ENCODE results near the gene TEKT1. TPM values are rescaled to one million over a fixed set of nuclear protein-coding genes. Genes with fewer than 3 reads are reported as not detected.
A peak's percentile ranks its signal among the peaks of the same experiment; 100 is the strongest.
"Not testable (repeated sequence)": the region's sequence is repeated elsewhere in the genome, so short reads cannot be mapped to it uniquely, and the experiment has no call there.

Gene TEKT1
- total RNA-seq (1 to 10 TPM in 1 of 2 donors, not detected in 1; 4.9 TPM), polyA plus RNA-seq (ENCODE audit: insufficient read length in 6 of 6) (10 to 100 TPM in 1 of 6 donors, 1 to 10 TPM in 5; 1.4 to 13.6 (median 7.8) TPM)
- long read RNA-seq, donor 1, transcript TEKT1-201 (8 exons, 3,421 nt): major isoform, 8 of 8 reads
- long read RNA-seq, donor 1, partial matches to known transcripts: 0 of 8 reads
- long read RNA-seq, donor 1, other reads (novel, unspliced or antisense): 0 of 8 reads
- long read RNA-seq, donor 2, partial matches to known transcripts: 0 of 1 reads
- long read RNA-seq, donor 2, other reads (novel, unspliced or antisense): 0 of 1 reads
- long read RNA-seq, donor 3: 0 reads
- long read RNA-seq, donor 4, partial matches to known transcripts: 1 of 1 reads
- long read RNA-seq, donor 4, other reads (novel, unspliced or antisense): 0 of 1 reads
- long read RNA-seq, donor 5, partial matches to known transcripts: 0 of 4 reads
- long read RNA-seq, donor 5, other reads (novel, unspliced or antisense): 0 of 4 reads
- long read RNA-seq, donor 6, partial matches to known transcripts: 0 of 1 reads
- long read RNA-seq, donor 6, other reads (novel, unspliced or antisense): 0 of 1 reads
- long read RNA-seq, donor 7, partial matches to known transcripts: 0 of 3 reads
- long read RNA-seq, donor 7, other reads (novel, unspliced or antisense): 0 of 3 reads
- long read RNA-seq, donor 8, partial matches to known transcripts: 0 of 2 reads
- long read RNA-seq, donor 8, other reads (novel, unspliced or antisense): 0 of 2 reads
- long read RNA-seq, donor 9: 0 reads
- long read RNA-seq, donor 10, transcript TEKT1-201 (8 exons, 3,421 nt): major isoform, 11 of 19 reads
- long read RNA-seq, donor 10, partial matches to known transcripts: 2 of 19 reads
- long read RNA-seq, donor 10, other reads (novel, unspliced or antisense): 6 of 19 reads
- long read RNA-seq, donor 11: 0 reads
- long read RNA-seq, donor 12, partial matches to known transcripts: 0 of 3 reads
- long read RNA-seq, donor 12, other reads (novel, unspliced or antisense): 0 of 3 reads

DNA sequence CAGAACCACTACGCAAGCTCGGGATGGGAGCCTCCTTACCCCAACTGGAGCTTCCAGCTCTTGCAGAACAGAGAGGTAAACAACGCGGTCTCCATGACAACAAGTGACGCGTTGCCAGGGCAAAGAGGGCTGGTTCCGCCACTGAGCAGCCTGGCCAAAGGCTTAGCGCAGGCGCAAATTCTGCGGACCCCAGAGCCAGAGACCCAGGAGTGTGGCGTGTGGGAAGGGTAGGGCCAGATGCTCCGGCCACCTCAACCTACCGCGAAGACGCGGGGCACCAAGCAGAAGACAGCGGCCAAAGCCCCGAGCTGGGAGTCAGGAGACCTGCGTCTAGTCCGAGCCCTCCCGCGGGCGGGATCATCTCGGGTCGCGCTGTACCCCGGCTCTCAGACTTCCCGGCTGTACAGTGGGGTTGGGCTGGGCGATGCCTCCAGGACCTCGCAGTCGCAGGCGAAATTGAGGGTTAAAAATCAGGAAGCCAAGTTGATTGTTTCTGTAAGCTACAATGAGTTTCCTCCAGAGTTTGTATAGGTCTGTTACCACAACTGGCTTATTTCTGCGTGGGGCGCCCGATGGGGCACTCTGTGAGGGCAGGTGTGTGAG lies at the start of gene TEKT1:
Gene TEKT1 (minus strand): TSS at position 69 of the 603 bp plus-strand sequence. CDS start 1,353 bp downstream, outside the sequence.
- Histone ChIP-seq H3K4me3 (peak within 1 kb of the TSS; percentile 17 to 26), H3K9me3 (no peaks in the 10 kb centered on the region), H3K36me3 (no peaks in the 10 kb centered on the region), H3K27me3 (peaks cover 42 to 92% of the 10 kb centered on the region in 2 donors), H3K4me1 (peaks cover 0 to 8% of the 10 kb centered on the region in 2 donors), H3K27ac (no peak within 1 kb of the TSS)
- ATAC-seq: peak; percentile 98
- peak; percentile 76 to 92 (median 86) for DNase-seq
- intact Hi-C loops (cut with DNase I): no loop called here
- TF ChIP-seq, protein P1, sequence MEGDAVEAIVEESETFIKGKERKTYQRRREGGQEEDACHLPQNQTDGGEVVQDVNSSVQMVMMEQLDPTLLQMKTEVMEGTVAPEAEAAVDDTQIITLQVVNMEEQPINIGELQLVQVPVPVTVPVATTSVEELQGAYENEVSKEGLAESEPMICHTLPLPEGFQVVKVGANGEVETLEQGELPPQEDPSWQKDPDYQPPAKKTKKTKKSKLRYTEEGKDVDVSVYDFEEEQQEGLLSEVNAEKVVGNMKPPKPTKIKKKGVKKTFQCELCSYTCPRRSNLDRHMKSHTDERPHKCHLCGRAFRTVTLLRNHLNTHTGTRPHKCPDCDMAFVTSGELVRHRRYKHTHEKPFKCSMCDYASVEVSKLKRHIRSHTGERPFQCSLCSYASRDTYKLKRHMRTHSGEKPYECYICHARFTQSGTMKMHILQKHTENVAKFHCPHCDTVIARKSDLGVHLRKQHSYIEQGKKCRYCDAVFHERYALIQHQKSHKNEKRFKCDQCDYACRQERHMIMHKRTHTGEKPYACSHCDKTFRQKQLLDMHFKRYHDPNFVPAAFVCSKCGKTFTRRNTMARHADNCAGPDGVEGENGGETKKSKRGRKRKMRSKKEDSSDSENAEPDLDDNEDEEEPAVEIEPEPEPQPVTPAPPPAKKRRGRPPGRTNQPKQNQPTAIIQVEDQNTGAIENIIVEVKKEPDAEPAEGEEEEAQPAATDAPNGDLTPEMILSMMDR (IDR thresholded peaks at IDR 0.05): no peak

DNA sequence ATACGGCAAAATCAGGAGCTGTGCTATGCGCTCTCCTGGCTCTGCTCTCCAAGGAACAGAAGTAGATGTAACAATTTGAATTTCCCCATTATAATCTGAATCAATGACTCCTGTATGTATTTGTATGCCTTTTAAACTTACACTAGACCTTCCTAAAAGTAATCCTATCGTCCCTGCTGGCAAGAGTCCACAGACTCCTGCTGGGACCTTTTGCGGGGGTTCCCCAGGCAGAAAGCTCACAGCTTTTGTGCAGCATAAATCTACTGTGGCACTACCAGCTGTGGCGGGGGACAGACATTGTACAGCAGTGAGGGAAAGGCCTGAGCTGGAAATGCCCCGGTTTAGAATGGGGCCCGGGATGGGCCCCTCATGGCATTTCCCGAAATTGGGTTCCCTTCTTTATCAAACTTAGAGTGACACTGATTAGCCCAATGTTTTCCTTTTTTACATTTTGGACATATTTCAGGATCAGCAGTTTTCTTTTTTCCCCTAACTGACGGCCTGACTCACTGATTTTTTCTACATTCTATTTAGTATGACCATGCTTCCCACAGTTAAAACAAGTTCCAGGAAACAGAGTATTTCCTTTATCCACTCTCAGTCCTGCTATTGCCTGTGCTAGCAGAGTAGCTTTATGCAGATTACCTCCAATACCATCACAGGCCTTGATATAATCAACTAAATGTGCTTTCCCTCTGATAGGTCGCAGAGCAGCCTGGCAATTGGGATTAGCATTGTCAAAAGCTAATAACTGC lies 47.9 kb upstream of the TEKT1 start:
- not testable (repeated sequence) for H3K4me3 ChIP-seq, ATAC-seq, H3K27me3 ChIP-seq

DNA sequence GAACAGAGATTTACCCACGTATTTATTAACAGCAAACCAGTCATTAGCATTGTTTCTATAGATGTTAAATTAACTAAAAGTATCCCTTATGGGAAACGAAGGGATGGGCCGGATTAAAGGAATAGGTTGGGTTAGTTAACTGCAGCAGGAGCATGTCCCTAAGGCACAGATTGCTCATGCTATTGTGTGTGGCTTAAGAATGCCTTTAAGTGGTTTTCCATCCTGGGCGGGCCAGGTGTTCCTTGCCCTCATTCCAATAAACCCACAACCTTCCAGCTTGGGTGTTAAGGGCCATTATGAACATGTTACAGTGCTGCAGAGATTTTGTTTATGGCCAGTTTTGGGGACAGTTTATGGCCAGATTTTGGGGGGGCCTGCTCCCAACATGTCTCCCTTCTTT lies 43.7 kb upstream of the TEKT1 start:
- H3K4me3 ChIP-seq; ATAC-seq; H3K9me3 ChIP-seq; H3K36me3 ChIP-seq; H3K27ac ChIP-seq; intact Hi-C loops (cut with DNase I); H3K4me1 ChIP-seq; DNase-seq: not testable (repeated sequence)
- peaks cover 0 to 11% of the 10 kb centered on the region in 2 donors for H3K27me3 ChIP-seq

More for the DNA sequence above, 47.9 kb upstream of the TEKT1 start:
- intact Hi-C loops (cut with DNase I); H3K36me3 ChIP-seq; H3K4me1 ChIP-seq; DNase-seq; H3K9me3 ChIP-seq; H3K27ac ChIP-seq: not testable (repeated sequence)

- no peak overlapping the region for H3K27ac ChIP-seq
- no peak for ATAC-seq
- no peaks in the 10 kb centered on the region for H3K4me1 ChIP-seq
- H3K27me3 ChIP-seq: peaks cover 0 to 12% of the 10 kb centered on the region in 2 donors
- no peaks in the 10 kb centered on the region for H3K36me3 ChIP-seq
- H3K9me3 ChIP-seq: no peaks in the 10 kb centered on the region
- intact Hi-C loops (cut with DNase I): no loop called here
- TF ChIP-seq, protein P1 (IDR thresholded peaks at IDR 0.05): no peak
- H3K4me3 ChIP-seq: no peak overlapping the region
- DNase-seq: no peak
These were observed 41.4 kb upstream of the TEKT1 start for GRCh38 chr17:6872936-6873335.

- intact Hi-C loops (cut with DNase I): no loop called here
- no peak for ATAC-seq
These were observed 39.3 kb upstream of the TEKT1 start for GRCh38 chr17:6870841-6871240.

More at GRCh38 chr17:6870841-6871240, 39.3 kb upstream of the TEKT1 start:
- H3K36me3 ChIP-seq: no peaks in the 10 kb centered on the region
- DNase-seq: no peak
- H3K27ac ChIP-seq: no peak overlapping the region
- TF ChIP-seq, protein P1 (IDR thresholded peaks at IDR 0.05): no peak
- no peak overlapping the region for H3K4me3 ChIP-seq
- H3K27me3 ChIP-seq: peaks cover 0 to 12% of the 10 kb centered on the region in 2 donors
- no peaks in the 10 kb centered on the region for H3K9me3 ChIP-seq
- H3K4me1 ChIP-seq: no peaks in the 10 kb centered on the region

Measured in left lung (tissue), 14 donors.